Small intestine (tissue), 7 donors: ENCODE data around the gene CHID1. TPM values are rescaled to one million over a fixed set of nuclear protein-coding genes. Genes with fewer than 3 reads are reported as not detected.

Source experiments
- DNase-seq, 2 donors: peaks; one replicate each; pipeline versions ENCODE4 v3.0.0 to v3.0.0-alpha.2; 2013
- FAIRE-seq: peaks from 2 replicates; lab custom pipeline; 2012; peaks lifted over from hg19 to GRCh38; lab: Jason Lieb, UNC
- H3K27ac ChIP-seq, 3 donors: one replicate each; pipeline ENCODE4 v1.5.1; 2013; ENCODE audit warnings: low read length in 2 of 3, mild to moderate bottlenecking in 2 of 3, control low read depth in 1 of 3, inconsistent platforms in 1 of 3, low read depth in 1 of 3, moderate library complexity in 1 of 3
- H3K27me3 ChIP-seq, 3 donors: one replicate each; pipeline ENCODE4 v1.6.1; 2013; ENCODE audit warnings: low read length in 3 of 3, inconsistent platforms in 1 of 3; ENCODE audit not compliant: control insufficient read depth in 3 of 3, insufficient read depth in 3 of 3
- H3K36me3 ChIP-seq, 3 donors: one replicate each; pipeline ENCODE4 v1.6.1; 2013; ENCODE audit warnings: low read length in 3 of 3, inconsistent platforms in 1 of 3, low read depth in 1 of 3, mild to moderate bottlenecking in 1 of 3, moderate library complexity in 1 of 3; ENCODE audit not compliant: control insufficient read depth in 3 of 3, insufficient read depth in 2 of 3
- H3K4me1 ChIP-seq, 3 donors: one replicate each; pipeline ENCODE4 v1.6.1; 2013; ENCODE audit warnings: low read length in 2 of 3, inconsistent platforms in 1 of 3, low read depth in 1 of 3, mild to moderate bottlenecking in 1 of 3, moderate library complexity in 1 of 3; ENCODE audit not compliant: control insufficient read depth in 3 of 3, insufficient read depth in 2 of 3
- H3K4me3 ChIP-seq, 3 donors: one replicate each; pipeline ENCODE4 v1.5.1; 2013; ENCODE audit warnings: low read length in 3 of 3, control low read depth in 1 of 3, inconsistent platforms in 1 of 3, low read depth in 1 of 3, mild to moderate bottlenecking in 1 of 3, moderate library complexity in 1 of 3
- H3K9me3 ChIP-seq, 2 donors: one replicate each; pipeline ENCODE4 v1.6.1; 2013; ENCODE audit warnings: low read depth in 1 of 2, low read length in 1 of 2; ENCODE audit not compliant: control insufficient read depth in 2 of 2, insufficient read depth in 1 of 2
- WGBS, 3 donors: extraction: QIAGEN DNeasy Blood & Tissue Kit; methylation state at CpG; one replicate each; pipeline ENCODE4 v1.1.7; 2013; 5-methylcytosine and 5-hydroxymethylcytosine counted together
- polyA plus RNA-seq, 4 donors: library from polyadenylated mRNA; stranded (reverse) in 3 of 4; unstranded in 1 of 4; fragments of 200-250 nt in 3 of 4; fragments of 120-200 nt in 1 of 4; gene quantifications; one replicate each; pipeline versions ENCODE4 v1.2.1 to v1.2.3, GENCODE V29; 2013
- donor health status: healthy with polysubstance abuse.
- donor health status: control.
- donor health status: control.
- donor health status: Bipolar disorder and iron deficiency.
- donor health status: healthy.

CHID1 gene
- polyA plus RNA-seq, 4 donors, result 13.6 to 94.4 (median 42.1) TPM

- DNase-seq, result no peak
- H3K4me3 ChIP-seq, result peak overlapping the region in 1 of 3 donors; percentile 39
- H3K27ac ChIP-seq, result no peak overlapping the region
- H3K36me3 ChIP-seq, result peaks cover 0 to 17% (median 0%) of the 10 kb centered on the region in 3 donors
- WGBS, 3 donors, result 60 to 64% (median 62%) methylated on average over 26 to 31 of the region's 31 CpGs
- H3K27me3 ChIP-seq, result peaks cover 0 to 15% (median 0%) of the 10 kb centered on the region in 3 donors
- no peak for FAIRE-seq
- peaks cover 6 to 70% (median 12%) of the 10 kb centered on the region in 3 donors for H3K4me1 ChIP-seq
- H3K9me3 ChIP-seq, result no peaks in the 10 kb centered on the region
Observed at GRCh38 chr11:831118-831864, 79.3 kb downstream of the CHID1 start.

DNA sequence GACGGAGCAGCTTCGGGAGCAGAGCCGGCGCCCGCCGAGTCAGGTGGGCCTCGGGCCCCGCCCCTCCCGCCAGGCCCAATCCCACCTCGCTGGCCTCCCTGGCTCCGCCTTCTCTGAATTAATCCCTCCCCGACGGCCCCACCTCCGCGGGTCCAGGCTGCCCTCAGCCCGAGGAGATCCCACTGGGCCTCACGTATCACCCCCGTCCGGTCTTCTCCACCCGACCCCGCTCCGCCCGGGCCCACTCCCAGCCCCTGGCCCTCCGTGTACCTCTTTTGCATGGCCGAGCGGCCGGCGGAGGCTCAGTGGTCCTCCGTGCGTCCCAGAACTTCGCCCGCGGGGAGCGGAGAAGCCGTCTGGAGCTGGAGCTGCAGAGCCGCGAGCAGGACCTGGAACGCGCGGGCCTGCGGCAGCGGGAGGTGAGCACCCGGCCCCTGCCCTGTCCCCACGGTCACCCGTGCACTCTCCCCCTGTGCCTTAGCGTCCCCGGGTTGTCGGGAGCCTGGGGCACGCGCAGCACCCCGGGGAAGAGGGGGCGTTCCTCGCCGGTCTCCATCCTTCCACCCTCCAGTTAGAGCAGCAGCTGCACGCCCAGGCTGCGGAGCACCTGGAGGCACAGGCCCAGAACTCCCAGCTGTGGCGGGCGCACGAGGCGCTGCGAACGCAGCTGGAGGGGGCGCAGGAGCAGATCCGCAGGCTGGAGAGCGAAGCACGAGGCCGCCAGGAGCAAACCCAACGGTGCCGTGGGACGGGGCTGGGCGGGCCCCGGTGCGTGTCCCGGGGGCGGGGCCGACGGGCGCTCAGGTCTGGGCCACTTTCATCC is 80.1 kb downstream of the CHID1 start:
- Histone ChIP-seq H3K27me3 (peaks cover 0 to 15% (median 0%) of the 10 kb centered on the region in 3 donors), H3K4me1 (peaks cover 8 to 75% (median 12%) of the 10 kb centered on the region in 3 donors), H3K27ac (no peak overlapping the region), H3K36me3 (peaks cover 0 to 16% (median 0%) of the 10 kb centered on the region in 3 donors), H3K9me3 (no peaks in the 10 kb centered on the region), H3K4me3 (peak overlapping the region in 2 of 3 donors; percentile 32 to 39)
- FAIRE-seq, result no peak
- DNase-seq, result peak; percentile 76 to 91
- WGBS, 3 donors, result 3 to 8% (median 3%) methylated on average over 51 to 78 of the region's 78 CpGs

- H3K4me3 ChIP-seq, result peak overlapping the region in 2 of 3 donors; percentile 36 to 39
- H3K27ac ChIP-seq, result peak overlapping the region in 1 of 3 donors; percentile 2
- FAIRE-seq (no peak), DNase-seq (no peak)
- H3K36me3 ChIP-seq, result peaks cover 0 to 16% (median 0%) of the 10 kb centered on the region in 3 donors
- WGBS, 3 donors, result 2 to 5% (median 4%) methylated on average over 34 to 39 of the region's 39 CpGs
- H3K27me3 ChIP-seq, result peaks cover 0 to 15% (median 0%) of the 10 kb centered on the region in 3 donors
- no peaks in the 10 kb centered on the region for H3K9me3 ChIP-seq
- peaks cover 8 to 77% (median 9%) of the 10 kb centered on the region in 3 donors for H3K4me1 ChIP-seq
Observed at GRCh38 chr11:829847-830294, 80.7 kb downstream of the CHID1 start.

- Histone ChIP-seq H3K9me3 (no peaks in the 10 kb centered on the region), H3K27me3 (peaks cover 0 to 15% (median 0%) of the 10 kb centered on the region in 3 donors), H3K27ac (peak overlapping the region; percentile 17 to 98 (median 92)), H3K36me3 (peaks cover 0 to 17% (median 4%) of the 10 kb centered on the region in 3 donors), H3K4me1 (peaks cover 8 to 75% (median 9%) of the 10 kb centered on the region in 3 donors), H3K4me3 (peak overlapping the region in 2 of 3 donors; percentile 36 to 39)
- peak; percentile 54 to 76 for DNase-seq
- 2 to 15% (median 11%) methylated on average over 36 to 40 of the region's 40 CpGs for WGBS, 3 donors
- FAIRE-seq, result no peak
Observed at GRCh38 chr11:829176-829846, 81.3 kb downstream of the CHID1 start.

DNA sequence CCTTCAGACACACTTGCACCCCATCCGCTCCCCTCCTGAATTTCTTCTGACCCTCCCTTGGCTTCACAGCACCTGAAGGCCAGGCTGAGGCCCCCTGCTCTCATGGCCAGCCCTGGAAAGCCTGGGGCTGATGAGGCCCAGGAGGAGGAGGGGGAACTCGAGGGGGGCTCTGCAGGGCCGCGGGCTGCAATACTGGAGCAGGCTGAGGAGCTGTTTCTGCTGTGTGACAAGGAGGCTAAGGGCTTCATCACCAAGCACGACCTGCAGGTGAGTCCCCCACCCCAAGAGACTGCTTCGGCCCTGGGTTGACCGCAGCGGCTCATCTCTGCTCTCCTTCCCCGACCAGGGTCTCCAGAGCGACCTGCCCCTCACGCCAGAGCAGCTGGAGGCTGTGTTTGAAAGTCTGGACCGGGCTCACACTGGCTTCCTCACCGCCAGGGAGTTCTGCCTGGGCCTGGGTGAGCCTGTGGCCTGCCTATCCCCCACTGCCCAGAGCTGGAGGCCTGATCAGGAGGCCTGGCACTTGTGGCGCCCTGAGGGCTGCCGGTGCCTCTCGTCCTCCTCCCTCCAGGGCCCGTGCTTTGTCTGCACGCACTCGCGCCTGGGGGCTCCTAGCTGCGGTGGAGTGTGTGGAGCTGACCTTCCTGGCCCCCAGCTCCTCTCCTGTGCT is 82.0 kb downstream of the CHID1 start:
- no peak for FAIRE-seq
- no peak for DNase-seq

DNA sequence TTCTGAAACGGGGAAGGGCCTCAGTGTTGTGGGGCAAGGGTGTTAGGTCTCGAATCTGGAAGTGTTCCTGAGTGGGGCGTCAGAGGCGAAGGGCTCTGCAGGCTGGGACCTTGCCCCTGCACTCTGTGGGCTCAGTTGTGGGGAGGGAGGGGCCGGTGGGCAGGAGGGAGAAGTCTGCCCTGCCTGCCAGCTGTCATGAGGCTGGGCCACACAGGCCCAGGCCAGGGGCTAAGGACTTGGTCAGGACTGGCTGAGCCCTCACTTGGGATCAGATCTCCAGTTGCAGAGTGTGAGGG is 82.8 kb downstream of the CHID1 start, which contains the start of gene CRACR2B:
TSS of gene CRACR2B (plus strand) at position 23 of the 296 bp plus-strand sequence. CDS start 689 bp downstream, outside the sequence.
- DNase-seq, result peak in 1 of 2 donors; percentile 80
- peaks cover 0 to 15% (median 0%) of the 10 kb centered on the region in 3 donors for H3K27me3 ChIP-seq
- 8 to 46% (median 20%) methylated on average over 2 to 5 of the region's 5 CpGs for WGBS, 3 donors
- peak within 1 kb of the TSS; percentile 53 to 75 (median 64) for H3K4me3 ChIP-seq
- peaks cover 4 to 31% (median 9%) of the 10 kb centered on the region in 3 donors for H3K36me3 ChIP-seq
- no peak for FAIRE-seq
- no peaks in the 10 kb centered on the region for H3K9me3 ChIP-seq
- H3K27ac ChIP-seq, result peak within 1 kb of the TSS; percentile 91 to 98 (median 92)
- H3K4me1 ChIP-seq, result peaks cover 8 to 79% (median 9%) of the 10 kb centered on the region in 3 donors

More for the DNA sequence above, 82.0 kb downstream of the CHID1 start:
- H3K4me1 ChIP-seq, result peaks cover 8 to 79% (median 9%) of the 10 kb centered on the region in 3 donors
- peaks cover 2 to 23% (median 7%) of the 10 kb centered on the region in 3 donors for H3K36me3 ChIP-seq
- no peaks in the 10 kb centered on the region for H3K9me3 ChIP-seq
- H3K27me3 ChIP-seq, result peaks cover 0 to 15% (median 0%) of the 10 kb centered on the region in 3 donors
- peak overlapping the region; percentile 91 to 98 (median 92) for H3K27ac ChIP-seq
- H3K4me3 ChIP-seq, result peak overlapping the region in 1 of 3 donors; percentile 6
- WGBS, 3 donors, result 59 to 74% (median 67%) methylated on average over 17 to 21 of the region's 21 CpGs

GRCh38 chr11:827146-827896 is 83.3 kb downstream of the CHID1 start:
- Histone ChIP-seq H3K4me1 (peaks cover 8 to 77% (median 9%) of the 10 kb centered on the region in 3 donors), H3K9me3 (no peaks in the 10 kb centered on the region), H3K27ac (peak overlapping the region; percentile 91 to 98 (median 92)), H3K4me3 (peak overlapping the region; percentile 53 to 75 (median 64)), H3K27me3 (peaks cover 0 to 15% (median 0%) of the 10 kb centered on the region in 3 donors), H3K36me3 (peaks cover 4 to 37% (median 9%) of the 10 kb centered on the region in 3 donors)
- no peak for FAIRE-seq
- peak; percentile 59 to 90 for DNase-seq
- 1 to 5% (median 2%) methylated on average over 42 to 66 of the region's 66 CpGs for WGBS, 3 donors
